ENCODE data around the gene MRPL2. TPM values are rescaled to one million over a fixed set of nuclear protein-coding genes. Genes with fewer than 3 reads are reported as not detected.

The MRPL2 gene
- total RNA-seq, 2 experiments from 2014 or later, result 42.8 to 48.0 TPM

GRCh38 chr6:43040542-43041257 lies 18.5 kb downstream of the MRPL2 start:
- Mint-ChIP-seq H3K9me3 (no peaks in the 10 kb centered on the region), H3K4me3 (no peak overlapping the region), H3K27me3 (no peaks in the 10 kb centered on the region), H3K4me1 (ENCODE audit: low read depth) (no peaks in the 10 kb centered on the region), H3K27ac (no peak overlapping the region), H3K36me3 (ENCODE audit: low read depth) (peaks cover 68% of the 10 kb centered on the region)
- H3K4me3 ChIP-seq (ENCODE audit: low read length), result no peak overlapping the region
- peaks cover 57% of the 10 kb centered on the region for H3K36me3 ChIP-seq (ENCODE audit: insufficient read depth, low read length)
- no peaks in the 10 kb centered on the region for H3K9me3 ChIP-seq (ENCODE audit: control insufficient read depth in 1 of 2, insufficient read depth in 1 of 2, low read length in 2 of 2)
- H3K27ac ChIP-seq (ENCODE audit: low read depth in 1 of 2, low read length in 2 of 2), result no peak overlapping the region
- ChIA-PET POLR2A (interaction anchor here (1.3 kb wide), 1 partner anchor 13 kb away, joined by 3 read pairs; the partner anchor contains the start of gene CUL7), CTCF (no interaction called here)
- H3K27me3 ChIP-seq (ENCODE audit: control insufficient read depth in 1 of 2, insufficient read depth in 2 of 2, low read length in 2 of 2), result no peaks in the 10 kb centered on the region
- ATAC-seq (ENCODE audit: poor library complexity), result no peak
- no peak for TF ChIP-seq CTCF (IDR thresholded peaks at IDR 0.05)
- H3K4me1 ChIP-seq (ENCODE audit: insufficient read depth, low read length), result no peaks in the 10 kb centered on the region
- intact Hi-C loops (cut with DNase I, micrococcal nuclease), result no loop called here
- no peak for DNase-seq

- TF ChIP-seq CTCF (IDR thresholded peaks at IDR 0.05), result no peak
- peaks cover 50% of the 10 kb centered on the region for H3K36me3 ChIP-seq (ENCODE audit: insufficient read depth, low read length)
- H3K27ac ChIP-seq (ENCODE audit: low read depth in 1 of 2, low read length in 2 of 2), result no peak overlapping the region
- H3K27me3 ChIP-seq (ENCODE audit: control insufficient read depth in 1 of 2, insufficient read depth in 2 of 2, low read length in 2 of 2), result no peaks in the 10 kb centered on the region
- POLR2A ChIA-PET, result no interaction called here
- ATAC-seq (ENCODE audit: poor library complexity) (no peak), DNase-seq (no peak)
- no peaks in the 10 kb centered on the region for H3K27me3 Mint-ChIP-seq
- H3K27ac Mint-ChIP-seq, result no peak overlapping the region
- no peaks in the 10 kb centered on the region for H3K4me1 ChIP-seq (ENCODE audit: insufficient read depth, low read length)
- H3K4me3 ChIP-seq (ENCODE audit: low read length), result no peak overlapping the region
- peaks cover 60% of the 10 kb centered on the region for H3K36me3 Mint-ChIP-seq (ENCODE audit: low read depth)
- intact Hi-C loops (cut with DNase I, micrococcal nuclease), result no loop called here
- CTCF ChIA-PET, result no interaction called here
- no peak overlapping the region for H3K4me3 Mint-ChIP-seq
- H3K9me3 ChIP-seq (ENCODE audit: control insufficient read depth in 1 of 2, insufficient read depth in 1 of 2, low read length in 2 of 2), result no peaks in the 10 kb centered on the region
- no peaks in the 10 kb centered on the region for H3K9me3 Mint-ChIP-seq
- H3K4me1 Mint-ChIP-seq (ENCODE audit: low read depth), result no peaks in the 10 kb centered on the region
These were observed 20.5 kb downstream of the MRPL2 start for GRCh38 chr6:43038727-43039126.

GRCh38 chr6:43037706-43038105 lies 21.5 kb downstream of the MRPL2 start:
- no peaks in the 10 kb centered on the region for H3K9me3 Mint-ChIP-seq
- CTCF ChIA-PET, result no interaction called here
- H3K9me3 ChIP-seq (ENCODE audit: control insufficient read depth in 1 of 2, insufficient read depth in 1 of 2, low read length in 2 of 2), result no peaks in the 10 kb centered on the region
- ATAC-seq (ENCODE audit: poor library complexity), result no peak
- H3K36me3 ChIP-seq (ENCODE audit: insufficient read depth, low read length), result peaks cover 46% of the 10 kb centered on the region
- no peak overlapping the region for H3K4me3 ChIP-seq (ENCODE audit: low read length)
- intact Hi-C loops (cut with DNase I, micrococcal nuclease), result no loop called here
- no peaks in the 10 kb centered on the region for H3K4me1 ChIP-seq (ENCODE audit: insufficient read depth, low read length)
- no peak overlapping the region for H3K4me3 Mint-ChIP-seq
- TF ChIP-seq CTCF (IDR thresholded peaks at IDR 0.05), result no peak
- no peak for DNase-seq
- peaks cover 64% of the 10 kb centered on the region for H3K36me3 Mint-ChIP-seq (ENCODE audit: low read depth)
- POLR2A ChIA-PET, result no interaction called here
- H3K27ac ChIP-seq (ENCODE audit: low read depth in 1 of 2, low read length in 2 of 2), result no peak overlapping the region
- no peaks in the 10 kb centered on the region for H3K27me3 ChIP-seq (ENCODE audit: control insufficient read depth in 1 of 2, insufficient read depth in 2 of 2, low read length in 2 of 2)
- H3K27me3 Mint-ChIP-seq, result no peaks in the 10 kb centered on the region
- no peak overlapping the region for H3K27ac Mint-ChIP-seq
- no peaks in the 10 kb centered on the region for H3K4me1 Mint-ChIP-seq (ENCODE audit: low read depth)

Measured in CD4-positive, alpha-beta T cell (primary cell).